Osteocyte (in vitro differentiated cells): Measurements from ENCODE around the gene CD79B. TPM values are rescaled to one million over a fixed set of nuclear protein-coding genes. Genes with fewer than 3 reads are reported as not detected.

Experiments
- DNase-seq: peaks from one replicate; pipeline ENCODE4 v3.0.0; 2021; ENCODE audit warnings: mixed read lengths; ENCODE audit not compliant: unreplicated experiment; ENCODE audit errors: extremely low spot score
- H3K27ac Mint-ChIP-seq: one replicate; pipeline ENCODE4 v1.8.0; 2021; ENCODE audit warnings: mild to moderate bottlenecking, mixed read lengths; ENCODE audit not compliant: unreplicated experiment
- H3K27me3 Mint-ChIP-seq: one replicate; pipeline ENCODE4 v1.8.0; 2021; ENCODE audit warnings: mixed read lengths; ENCODE audit not compliant: unreplicated experiment
- H3K36me3 Mint-ChIP-seq: one replicate; pipeline ENCODE4 v1.8.0; 2021; ENCODE audit warnings: mixed read lengths; ENCODE audit not compliant: unreplicated experiment
- H3K4me1 Mint-ChIP-seq: one replicate; pipeline ENCODE4 v1.8.0; 2021; ENCODE audit warnings: mixed read lengths; ENCODE audit not compliant: unreplicated experiment
- H3K4me3 Mint-ChIP-seq: one replicate; pipeline ENCODE4 v1.8.0; 2021; ENCODE audit warnings: mild to moderate bottlenecking, moderate library complexity, mixed read lengths; ENCODE audit not compliant: unreplicated experiment
- H3K9me3 Mint-ChIP-seq: one replicate; pipeline ENCODE4 v1.8.0; 2021; ENCODE audit warnings: mixed read lengths; ENCODE audit not compliant: unreplicated experiment
- total RNA-seq: library from RNA; stranded (reverse); gene quantifications from 2 replicates; pipeline ENCODE4 v1.2.1, GENCODE V29; 2021
- TF ChIP-seq, protein P1 (sequence below): fragments of 200-600 bp; sonication (generic); IDR thresholded peaks from 2 replicates; pipeline ENCODE4 v1.5.0; 2021; ENCODE audit warnings: antibody characterized with exemption, mild to moderate bottlenecking, moderate library complexity

The CD79B gene
- total RNA-seq, 1 donor from 2014 or later = not detected

DNA sequence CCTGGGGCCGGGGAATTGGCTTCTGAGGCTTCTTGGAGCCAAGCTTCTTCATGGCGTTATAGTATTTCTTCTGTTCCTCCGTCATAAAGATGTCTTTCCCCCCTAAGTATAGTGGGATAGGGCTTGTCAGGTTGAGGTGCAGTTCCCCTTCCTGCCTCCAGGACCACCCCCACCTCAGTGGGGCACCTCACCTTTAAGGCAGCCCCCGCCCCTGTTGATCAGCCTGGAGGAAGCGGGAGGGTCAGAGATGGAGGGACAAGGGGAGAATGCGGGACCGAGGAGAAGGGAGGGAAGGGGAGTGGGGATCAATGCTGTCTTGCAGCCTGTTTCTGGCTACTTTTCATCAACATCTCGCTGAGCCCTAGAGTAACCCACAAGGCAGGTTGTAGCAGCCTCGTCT lies 11.6 kb upstream of the CD79B start:
- no peaks in the 10 kb centered on the region for H3K27me3 Mint-ChIP-seq
- TF ChIP-seq, protein P1, sequence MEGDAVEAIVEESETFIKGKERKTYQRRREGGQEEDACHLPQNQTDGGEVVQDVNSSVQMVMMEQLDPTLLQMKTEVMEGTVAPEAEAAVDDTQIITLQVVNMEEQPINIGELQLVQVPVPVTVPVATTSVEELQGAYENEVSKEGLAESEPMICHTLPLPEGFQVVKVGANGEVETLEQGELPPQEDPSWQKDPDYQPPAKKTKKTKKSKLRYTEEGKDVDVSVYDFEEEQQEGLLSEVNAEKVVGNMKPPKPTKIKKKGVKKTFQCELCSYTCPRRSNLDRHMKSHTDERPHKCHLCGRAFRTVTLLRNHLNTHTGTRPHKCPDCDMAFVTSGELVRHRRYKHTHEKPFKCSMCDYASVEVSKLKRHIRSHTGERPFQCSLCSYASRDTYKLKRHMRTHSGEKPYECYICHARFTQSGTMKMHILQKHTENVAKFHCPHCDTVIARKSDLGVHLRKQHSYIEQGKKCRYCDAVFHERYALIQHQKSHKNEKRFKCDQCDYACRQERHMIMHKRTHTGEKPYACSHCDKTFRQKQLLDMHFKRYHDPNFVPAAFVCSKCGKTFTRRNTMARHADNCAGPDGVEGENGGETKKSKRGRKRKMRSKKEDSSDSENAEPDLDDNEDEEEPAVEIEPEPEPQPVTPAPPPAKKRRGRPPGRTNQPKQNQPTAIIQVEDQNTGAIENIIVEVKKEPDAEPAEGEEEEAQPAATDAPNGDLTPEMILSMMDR = no peak
- H3K4me1 Mint-ChIP-seq = no peaks in the 10 kb centered on the region
- no peaks in the 10 kb centered on the region for H3K9me3 Mint-ChIP-seq
- H3K27ac Mint-ChIP-seq = no peak overlapping the region
- DNase-seq = no peak
- H3K4me3 Mint-ChIP-seq = no peak overlapping the region
- H3K36me3 Mint-ChIP-seq = no peaks in the 10 kb centered on the region

DNA sequence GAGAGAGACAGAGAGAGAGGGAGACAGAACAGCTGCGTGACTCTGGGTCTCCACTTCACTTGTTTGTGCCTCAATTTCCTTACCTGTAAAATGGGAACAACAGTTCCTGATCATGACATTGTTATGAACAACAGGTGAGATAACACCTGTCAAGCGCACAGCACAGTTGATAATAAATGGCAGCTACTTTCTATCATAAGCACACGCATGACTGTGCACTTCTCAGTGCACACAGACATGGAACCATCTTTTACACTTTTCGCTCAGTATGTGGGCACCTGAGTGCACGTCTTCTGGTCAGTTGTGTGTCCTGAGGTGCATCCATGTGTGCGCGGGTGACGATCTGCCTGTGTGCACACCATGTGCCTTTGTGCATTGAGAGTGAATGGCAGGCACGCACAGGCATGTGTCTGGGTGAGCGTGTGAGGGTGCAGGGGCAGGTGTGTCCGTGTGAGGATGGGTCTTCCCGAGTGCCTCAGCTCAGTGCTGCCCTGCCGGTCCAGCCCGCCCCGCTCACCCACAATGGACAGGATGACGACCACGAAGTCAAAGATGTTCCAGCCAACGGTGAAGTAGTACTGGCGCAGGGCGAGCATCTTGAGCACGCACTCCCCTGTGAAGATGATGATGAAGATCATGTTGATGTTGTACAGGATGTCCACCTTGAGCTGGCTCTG lies 10.3 kb upstream of the CD79B start:
- Mint-ChIP-seq H3K9me3 (no peaks in the 10 kb centered on the region), H3K27me3 (no peaks in the 10 kb centered on the region), H3K27ac (no peak overlapping the region), H3K4me3 (no peak overlapping the region), H3K36me3 (no peaks in the 10 kb centered on the region), H3K4me1 (no peaks in the 10 kb centered on the region)
- TF ChIP-seq, protein P1 = no peak
- no peak for DNase-seq

DNA sequence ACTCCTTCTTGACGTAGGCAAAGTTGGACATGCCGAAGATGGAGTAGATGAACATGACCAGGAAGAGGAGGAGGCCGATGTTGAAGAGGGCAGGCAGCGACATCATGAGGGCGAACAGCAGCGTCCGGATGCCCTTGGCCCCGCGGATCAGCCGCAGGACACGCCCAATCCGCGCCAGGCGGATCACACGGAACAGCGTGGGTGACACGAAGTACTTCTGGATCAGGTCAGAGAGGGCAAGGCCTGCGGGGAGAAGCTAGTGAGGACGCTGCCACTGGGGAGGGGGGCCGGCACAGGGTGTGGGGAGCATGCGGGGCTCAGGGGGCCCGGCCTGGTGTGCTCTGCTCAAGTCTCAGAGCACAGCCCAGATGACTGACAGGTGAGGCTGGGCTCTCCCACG lies 9.6 kb upstream of the CD79B start:
- DNase-seq = no peak
- H3K27ac Mint-ChIP-seq = no peak overlapping the region
- no peaks in the 10 kb centered on the region for H3K9me3 Mint-ChIP-seq
- TF ChIP-seq, protein P1 = no peak
- H3K4me3 Mint-ChIP-seq = no peak overlapping the region
- H3K27me3 Mint-ChIP-seq = no peaks in the 10 kb centered on the region
- no peaks in the 10 kb centered on the region for H3K36me3 Mint-ChIP-seq
- H3K4me1 Mint-ChIP-seq = no peaks in the 10 kb centered on the region

DNA sequence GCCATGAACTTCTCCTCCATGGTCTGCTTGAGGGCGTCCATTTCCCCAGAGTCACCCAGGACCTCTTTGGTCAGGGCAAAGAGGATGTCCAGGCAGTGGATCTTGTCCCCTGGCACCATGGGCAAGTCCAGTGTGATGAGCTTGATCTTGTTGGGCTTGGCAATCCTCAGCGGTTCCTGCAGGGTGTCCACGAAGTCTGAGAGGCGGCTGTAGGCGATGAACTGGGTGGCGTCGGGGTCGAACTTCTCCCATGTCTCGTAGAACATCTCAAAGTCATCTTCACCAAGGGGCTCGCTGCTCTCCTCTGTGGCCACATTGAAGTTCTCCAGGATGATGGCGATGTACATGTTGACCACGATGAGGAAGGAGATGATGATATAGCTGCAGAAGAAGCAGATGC lies 9.0 kb upstream of the CD79B start:
- peaks cover 3% of the 10 kb centered on the region for H3K27me3 Mint-ChIP-seq
- no peaks in the 10 kb centered on the region for H3K36me3 Mint-ChIP-seq
- no peak for DNase-seq
- TF ChIP-seq, protein P1 = no peak
- H3K4me1 Mint-ChIP-seq = no peaks in the 10 kb centered on the region
- no peaks in the 10 kb centered on the region for H3K9me3 Mint-ChIP-seq
- no peak overlapping the region for H3K4me3 Mint-ChIP-seq
- no peak overlapping the region for H3K27ac Mint-ChIP-seq

DNA sequence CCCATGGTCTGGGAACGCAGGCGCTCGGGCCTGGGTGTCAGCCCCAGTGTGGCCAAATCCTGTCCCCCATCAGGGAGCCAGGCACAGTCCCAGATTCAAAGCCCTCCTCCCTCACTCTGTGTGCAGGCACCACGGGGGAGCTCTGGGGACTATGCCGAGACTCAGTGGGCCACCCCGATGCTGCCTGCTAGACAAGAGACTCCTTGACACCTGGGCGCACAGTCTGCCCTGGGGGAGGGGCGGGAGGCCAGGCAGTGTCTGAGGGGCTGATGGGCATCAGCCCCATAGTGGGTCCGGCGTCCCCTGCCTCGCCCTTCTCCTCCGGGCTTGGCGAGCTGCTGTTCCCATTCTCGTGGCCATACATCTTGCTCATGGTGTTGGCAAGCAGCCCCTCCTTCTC lies 8.5 kb upstream of the CD79B start:
- no peaks in the 10 kb centered on the region for H3K9me3 Mint-ChIP-seq
- H3K4me3 Mint-ChIP-seq = no peak overlapping the region
- H3K4me1 Mint-ChIP-seq = no peaks in the 10 kb centered on the region
- peaks cover 7% of the 10 kb centered on the region for H3K27me3 Mint-ChIP-seq
- no peak overlapping the region for H3K27ac Mint-ChIP-seq
- no peaks in the 10 kb centered on the region for H3K36me3 Mint-ChIP-seq
- no peak for DNase-seq
- TF ChIP-seq, protein P1 = no peak
